ENCODE results near the gene STYX. TPM values are rescaled to one million over a fixed set of nuclear protein-coding genes. Genes with fewer than 3 reads are reported as not detected.

STYX gene
- total and polyA plus RNA-seq, 2 donors from 2014 or later = 4.3 to 11.5 TPM

DNA sequence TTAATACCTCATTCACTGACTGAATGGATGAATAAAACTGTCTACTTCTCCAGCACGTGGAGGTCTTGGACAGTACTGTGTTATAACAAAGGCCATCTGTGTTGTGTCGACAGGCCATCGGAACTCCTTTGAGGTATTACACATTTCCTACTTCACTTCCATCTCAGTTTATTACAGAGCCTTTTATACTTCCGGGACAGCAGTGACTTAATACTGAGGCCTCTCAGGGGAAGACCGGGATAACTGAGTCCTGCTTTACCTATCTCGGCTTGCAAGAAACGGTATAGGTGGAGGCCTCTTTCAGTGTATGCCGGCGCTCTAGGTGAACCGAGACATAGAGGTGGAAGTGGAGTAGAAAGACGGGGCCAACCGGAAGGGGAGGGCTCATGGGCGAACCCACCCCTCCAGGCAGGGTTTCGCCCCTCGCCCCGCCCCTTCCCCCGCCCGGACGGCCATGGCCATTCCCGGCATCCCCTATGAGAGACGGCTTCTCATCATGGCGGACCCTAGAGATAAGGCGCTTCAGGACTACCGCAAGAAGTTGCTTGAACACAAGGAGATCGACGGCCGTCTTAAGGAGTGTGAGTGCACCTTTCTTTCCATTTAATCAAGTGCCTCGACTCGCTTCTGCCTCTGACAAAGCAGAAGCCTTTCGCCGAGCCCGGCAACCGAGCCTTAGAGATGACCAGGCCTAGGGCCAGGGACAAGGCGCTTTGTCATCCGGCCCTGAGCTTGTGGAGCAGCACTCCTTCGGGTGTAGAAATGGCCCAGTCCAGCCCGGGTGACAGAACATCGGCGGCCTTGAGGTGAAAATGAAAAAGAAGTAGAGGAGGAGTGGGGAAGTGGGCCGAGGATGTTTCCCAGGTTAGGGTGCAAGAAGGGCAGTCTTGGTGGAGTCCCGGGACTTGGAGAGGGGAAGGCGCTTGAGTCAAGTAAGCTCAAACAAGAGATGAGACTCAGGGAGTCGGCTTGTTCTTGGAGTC is 23.0 kb upstream of the STYX start, which contains the start of gene PSMC6:
Gene PSMC6, plus strand, starts transcription at position 477 of the 983 bp plus-strand sequence. Its CDS starts 20 bp downstream, at position 497.
- Histone ChIP-seq H3K4me1 (ENCODE audit: control insufficient read depth in 2 of 3, insufficient read depth in 2 of 3, low read depth in 1 of 3, low read length in 3 of 3) (peaks cover 0 to 10% (median 7%) of the 10 kb centered on the region in 3 donors), H3K27ac (ENCODE audit: low read depth in 2 of 2, low read length in 2 of 2) (peak within 1 kb of the TSS; percentile 87 to 89), H3K27me3 (ENCODE audit: control insufficient read depth, insufficient read depth, low read length) (no peaks in the 10 kb centered on the region), H3K9me3 (ENCODE audit: control insufficient read depth in 2 of 3, insufficient read depth in 1 of 3, low read length in 3 of 3) (no peaks in the 10 kb centered on the region), H3K4me3 (ENCODE audit: low read length in 3 of 3) (peak within 1 kb of the TSS; percentile 97 to 100 (median 99)), H3K9ac (ENCODE audit: low read length in 3 of 3) (peak within 1 kb of the TSS; percentile 83 to 99 (median 97)), H3K36me3 (ENCODE audit: control insufficient read depth in 2 of 3, insufficient read depth in 3 of 3, low read length in 3 of 3) (peaks cover 0 to 13% (median 12%) of the 10 kb centered on the region in 3 donors)
- TF ChIP-seq, protein P1, sequence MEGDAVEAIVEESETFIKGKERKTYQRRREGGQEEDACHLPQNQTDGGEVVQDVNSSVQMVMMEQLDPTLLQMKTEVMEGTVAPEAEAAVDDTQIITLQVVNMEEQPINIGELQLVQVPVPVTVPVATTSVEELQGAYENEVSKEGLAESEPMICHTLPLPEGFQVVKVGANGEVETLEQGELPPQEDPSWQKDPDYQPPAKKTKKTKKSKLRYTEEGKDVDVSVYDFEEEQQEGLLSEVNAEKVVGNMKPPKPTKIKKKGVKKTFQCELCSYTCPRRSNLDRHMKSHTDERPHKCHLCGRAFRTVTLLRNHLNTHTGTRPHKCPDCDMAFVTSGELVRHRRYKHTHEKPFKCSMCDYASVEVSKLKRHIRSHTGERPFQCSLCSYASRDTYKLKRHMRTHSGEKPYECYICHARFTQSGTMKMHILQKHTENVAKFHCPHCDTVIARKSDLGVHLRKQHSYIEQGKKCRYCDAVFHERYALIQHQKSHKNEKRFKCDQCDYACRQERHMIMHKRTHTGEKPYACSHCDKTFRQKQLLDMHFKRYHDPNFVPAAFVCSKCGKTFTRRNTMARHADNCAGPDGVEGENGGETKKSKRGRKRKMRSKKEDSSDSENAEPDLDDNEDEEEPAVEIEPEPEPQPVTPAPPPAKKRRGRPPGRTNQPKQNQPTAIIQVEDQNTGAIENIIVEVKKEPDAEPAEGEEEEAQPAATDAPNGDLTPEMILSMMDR (IDR thresholded peaks at IDR 0.05; ENCODE audit: borderline replicate concordance, extremely low read depth, insufficient read depth) = no peak
- FAIRE-seq (no peak), DNase-seq (peak; percentile 95 to 98 (median 97))
- intact Hi-C loops (cut with DNase I) = no loop called here

DNA sequence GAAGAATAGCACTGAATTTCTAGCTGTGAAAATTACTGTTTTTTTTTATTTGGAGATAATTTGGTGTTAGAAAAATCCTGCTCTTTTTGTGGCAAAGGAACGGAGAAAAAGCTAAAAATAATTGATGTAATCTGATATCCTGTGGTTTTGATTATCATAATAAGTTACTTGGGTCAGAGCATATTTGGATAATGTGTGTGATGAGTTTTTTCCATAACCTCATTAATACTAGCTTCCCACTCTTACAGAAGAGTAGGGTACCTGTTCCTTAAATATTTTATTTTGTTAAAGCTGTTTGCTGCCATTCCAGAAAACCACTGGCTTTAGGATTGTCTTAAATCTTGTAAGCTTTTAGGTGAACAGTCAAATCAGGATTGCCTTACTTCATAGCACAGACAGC is 18.3 kb upstream of the STYX start:
- Histone ChIP-seq H3K27ac (ENCODE audit: low read depth in 2 of 2, low read length in 2 of 2) (no peak overlapping the region), H3K36me3 (ENCODE audit: control insufficient read depth in 2 of 3, insufficient read depth in 3 of 3, low read length in 3 of 3) (peaks cover 12 to 43% (median 25%) of the 10 kb centered on the region in 3 donors)

DNA sequence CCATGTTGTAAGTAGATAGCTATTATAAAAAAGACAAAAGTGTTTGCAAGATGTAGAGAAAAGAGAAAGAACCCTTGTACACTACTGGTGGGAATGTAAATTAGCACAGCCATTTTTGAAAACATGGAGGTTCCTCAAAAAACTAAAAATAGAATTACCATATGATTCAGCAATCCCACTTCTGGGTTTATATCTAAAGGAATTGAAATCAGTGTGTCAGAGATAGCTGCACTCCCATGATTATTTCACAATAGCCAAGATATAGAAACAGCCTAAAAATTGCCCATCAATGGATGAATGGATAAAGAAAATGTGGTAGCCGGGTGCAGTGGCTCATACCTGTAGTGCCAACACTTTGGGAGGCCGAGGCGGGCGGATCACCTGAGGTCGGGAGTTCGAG is 13.8 kb upstream of the STYX start:
- H3K4me3 ChIP-seq (ENCODE audit: low read length in 3 of 3) = no peak overlapping the region
- peaks cover 20 to 62% (median 25%) of the 10 kb centered on the region in 3 donors for H3K36me3 ChIP-seq (ENCODE audit: control insufficient read depth in 2 of 3, insufficient read depth in 3 of 3, low read length in 3 of 3)
- FAIRE-seq = no peak
- H3K9me3 ChIP-seq (ENCODE audit: control insufficient read depth in 2 of 3, insufficient read depth in 1 of 3, low read length in 3 of 3) = no peaks in the 10 kb centered on the region
- no peak overlapping the region for H3K27ac ChIP-seq (ENCODE audit: low read depth in 2 of 2, low read length in 2 of 2)
- TF ChIP-seq, protein P1 (IDR thresholded peaks at IDR 0.05; ENCODE audit: borderline replicate concordance, extremely low read depth, insufficient read depth) = no peak
- DNase-seq = no peak
- H3K4me1 ChIP-seq (ENCODE audit: control insufficient read depth in 2 of 3, insufficient read depth in 2 of 3, low read depth in 1 of 3, low read length in 3 of 3) = no peaks in the 10 kb centered on the region
- H3K9ac ChIP-seq (ENCODE audit: low read length in 3 of 3) = no peak overlapping the region
- intact Hi-C loops (cut with DNase I) = no loop called here
- H3K27me3 ChIP-seq (ENCODE audit: control insufficient read depth, insufficient read depth, low read length) = no peaks in the 10 kb centered on the region

More for the DNA sequence above, 18.3 kb upstream of the STYX start:
- TF ChIP-seq, protein P1 (IDR thresholded peaks at IDR 0.05; ENCODE audit: borderline replicate concordance, extremely low read depth, insufficient read depth) = no peak
- intact Hi-C loops (cut with DNase I) = no loop called here
- H3K9ac ChIP-seq (ENCODE audit: low read length in 3 of 3) = no peak overlapping the region
- H3K9me3 ChIP-seq (ENCODE audit: control insufficient read depth in 2 of 3, insufficient read depth in 1 of 3, low read length in 3 of 3) = no peaks in the 10 kb centered on the region
- H3K4me3 ChIP-seq (ENCODE audit: low read length in 3 of 3) = no peak overlapping the region
- DNase-seq (no peak), FAIRE-seq (no peak)
- H3K4me1 ChIP-seq (ENCODE audit: control insufficient read depth in 2 of 3, insufficient read depth in 2 of 3, low read depth in 1 of 3, low read length in 3 of 3) = peaks cover 0 to 7% (median 7%) of the 10 kb centered on the region in 3 donors
- H3K27me3 ChIP-seq (ENCODE audit: control insufficient read depth, insufficient read depth, low read length) = no peaks in the 10 kb centered on the region
